ENCODE measurements around the gene EXOC6B.

DNA sequence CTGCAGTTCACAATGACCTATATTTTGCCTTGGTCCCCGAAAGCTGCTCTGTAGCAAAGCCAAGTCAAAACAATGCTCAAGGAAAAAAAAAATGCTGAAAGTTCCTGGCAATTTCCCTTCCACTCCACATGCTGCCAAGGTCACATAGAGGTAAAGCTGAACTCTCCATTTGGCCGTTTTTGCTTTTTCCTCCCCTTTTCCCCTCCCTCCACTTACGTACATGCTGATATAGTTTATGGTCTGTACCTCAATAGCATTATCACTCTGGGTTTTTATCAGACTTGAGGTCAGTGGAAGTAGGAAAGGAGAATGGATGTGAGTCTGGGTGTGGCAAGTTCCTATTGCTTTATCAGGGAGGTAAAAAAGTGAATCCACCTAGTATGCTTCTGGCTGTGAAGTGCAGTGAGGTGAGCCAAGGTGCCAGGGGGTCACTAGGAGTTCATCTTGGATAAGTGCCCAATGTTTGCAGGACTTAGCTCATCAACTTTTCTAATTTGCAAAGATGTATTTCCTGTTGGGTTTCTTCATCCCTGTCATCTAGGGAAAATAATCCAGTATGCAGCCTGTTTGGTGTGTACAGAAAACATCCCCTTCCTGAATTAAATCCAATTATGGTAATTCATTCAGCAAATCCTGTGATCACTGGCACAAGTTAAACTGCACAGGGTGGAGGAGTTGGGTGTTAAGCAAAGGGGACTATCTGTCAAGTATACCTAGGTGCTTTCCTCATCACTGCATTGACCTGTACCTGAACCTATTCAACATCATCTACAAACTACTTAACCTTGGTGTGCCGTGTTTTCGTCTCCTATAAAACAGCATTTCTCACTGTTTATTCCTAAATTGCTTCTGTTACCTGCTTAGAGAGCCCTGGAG is 553.8 kb downstream of the EXOC6B start:
- TF ChIP-seq, protein P1, sequence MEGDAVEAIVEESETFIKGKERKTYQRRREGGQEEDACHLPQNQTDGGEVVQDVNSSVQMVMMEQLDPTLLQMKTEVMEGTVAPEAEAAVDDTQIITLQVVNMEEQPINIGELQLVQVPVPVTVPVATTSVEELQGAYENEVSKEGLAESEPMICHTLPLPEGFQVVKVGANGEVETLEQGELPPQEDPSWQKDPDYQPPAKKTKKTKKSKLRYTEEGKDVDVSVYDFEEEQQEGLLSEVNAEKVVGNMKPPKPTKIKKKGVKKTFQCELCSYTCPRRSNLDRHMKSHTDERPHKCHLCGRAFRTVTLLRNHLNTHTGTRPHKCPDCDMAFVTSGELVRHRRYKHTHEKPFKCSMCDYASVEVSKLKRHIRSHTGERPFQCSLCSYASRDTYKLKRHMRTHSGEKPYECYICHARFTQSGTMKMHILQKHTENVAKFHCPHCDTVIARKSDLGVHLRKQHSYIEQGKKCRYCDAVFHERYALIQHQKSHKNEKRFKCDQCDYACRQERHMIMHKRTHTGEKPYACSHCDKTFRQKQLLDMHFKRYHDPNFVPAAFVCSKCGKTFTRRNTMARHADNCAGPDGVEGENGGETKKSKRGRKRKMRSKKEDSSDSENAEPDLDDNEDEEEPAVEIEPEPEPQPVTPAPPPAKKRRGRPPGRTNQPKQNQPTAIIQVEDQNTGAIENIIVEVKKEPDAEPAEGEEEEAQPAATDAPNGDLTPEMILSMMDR (IDR thresholded peaks at IDR 0.05), result no peak
- no peak for TF ChIP-seq POLR2A (IDR thresholded peaks at IDR 0.05)

Data from esophagus squamous epithelium (tissue), 4 donors.